H1 (cell line): Measurements from ENCODE around the gene HABP2. TPM values are rescaled to one million over a fixed set of nuclear protein-coding genes. Genes with fewer than 3 reads are reported as not detected.

Experiments
- polyA plus RNA-seq, 7 experiments: library from polyadenylated mRNA; depleted of rRNA in 3 of 7; stranded (reverse) in 5 of 7; unstranded in 2 of 7; fragments of >200 nt in 5 of 7; fragments of 200-250 nt in 2 of 7; gene quantifications; 1 replicate in 5 of 7; 2 replicates in 1 of 7; 4 replicates in 1 of 7; pipeline versions ENCODE4 v1.2.1 to v1.2.3, GENCODE V29; 2011 to 2013; ENCODE audit warnings: missing spikeins in 2 of 7, mixed read lengths in 2 of 7
- total RNA-seq: library from RNA; stranded (reverse); fragmentation: NEBNext Ultra II Directional; extraction: Animal tissue kit (Norgen Biotek cat#: 25700); gene quantifications from 2 replicates; pipeline ENCODE4 v1.2.1, GENCODE V29; 2021

The HABP2 gene
- total and polyA plus RNA-seq, 2 of the 8 experiments (the other 6 are each of a cell fraction or from before 2014, with no cell fraction given) = not detected

Other genes starting within 250 kb of the HABP2 start
- not detected in 2 replicates for gene NRAP, start 111.0 kb downstream of the HABP2 start, total RNA-seq
- gene NRAP, start 111.0 kb downstream of the HABP2 start, polyA plus RNA-seq (2011; rRNA removed) = not detected in 2 replicates
- gene CASP7, start 126.9 kb downstream of the HABP2 start, total RNA-seq = 4.1 and 5.0 TPM in 2 replicates
- gene CASP7, start 126.9 kb downstream of the HABP2 start, polyA plus RNA-seq (2011; rRNA removed) = 1.3 and 2.3 TPM in 2 replicates
- not detected in 2 replicates for gene PLEKHS1, start 198.6 kb downstream of the HABP2 start, total RNA-seq
- gene PLEKHS1, start 198.6 kb downstream of the HABP2 start, polyA plus RNA-seq (2011; rRNA removed) = not detected in 2 replicates